Natural killer cell (primary cell): ENCODE measurements around the gene UBAC1. TPM values are rescaled to one million over a fixed set of nuclear protein-coding genes. Genes with fewer than 3 reads are reported as not detected.

Experiments used
- ATAC-seq, 3 donors: fragments of 150-1000 bp in 2 of 3; fragments of 200-7000 bp in 1 of 3; cut with Tn5 transposase; 1 replicate in 1 of 3; 2 replicates in 2 of 3; pipeline ENCODE4 v1.10.0; 2021; ENCODE audit warnings: mild to moderate bottlenecking in 2 of 3, moderate library complexity in 2 of 3
- DNase-seq, 2 donors: peaks; one replicate each; pipeline versions ENCODE4 v3.0.0 to v3.0.0-alpha.2; 2013 to 2021; ENCODE audit warnings: mixed read lengths in 1 of 2
- H3K27ac ChIP-seq: one replicate; pipeline ENCODE4 v1.5.1; 2013; ENCODE audit warnings: mild to moderate bottlenecking, low read length
- H3K27me3 ChIP-seq: one replicate; pipeline ENCODE4 v1.6.1; 2013; ENCODE audit warnings: low read length; ENCODE audit not compliant: control insufficient read depth, insufficient read depth
- H3K36me3 ChIP-seq: one replicate; pipeline ENCODE4 v1.6.1; 2013; ENCODE audit warnings: low read length; ENCODE audit not compliant: control insufficient read depth, insufficient read depth
- H3K4me1 ChIP-seq: one replicate; pipeline ENCODE4 v1.6.1; 2013; ENCODE audit warnings: low read length; ENCODE audit not compliant: control insufficient read depth, insufficient read depth
- H3K4me3 ChIP-seq: one replicate; pipeline ENCODE4 v1.5.1; 2013; ENCODE audit warnings: low read length
- H3K9me3 ChIP-seq: one replicate; pipeline ENCODE4 v1.6.1; 2013; ENCODE audit warnings: low read length; ENCODE audit not compliant: control insufficient read depth, insufficient read depth
- H3K27ac Mint-ChIP-seq, 2 donors: one replicate each; pipeline ENCODE4 v1.8.0; 2022; ENCODE audit warnings: mild to moderate bottlenecking in 2 of 2, mixed read lengths in 2 of 2, moderate library complexity in 1 of 2
- H3K27me3 Mint-ChIP-seq, 2 donors: one replicate each; pipeline ENCODE4 v1.8.0; 2022; ENCODE audit warnings: low read depth in 2 of 2, mixed read lengths in 2 of 2
- H3K36me3 Mint-ChIP-seq: one replicate; pipeline ENCODE4 v1.8.0; 2022; ENCODE audit warnings: mixed read lengths
- H3K4me1 Mint-ChIP-seq, 2 donors: one replicate each; pipeline ENCODE4 v1.8.0; 2022; ENCODE audit warnings: mixed read lengths in 2 of 2
- H3K4me3 Mint-ChIP-seq: one replicate; pipeline ENCODE4 v1.8.0; 2022; ENCODE audit warnings: mild to moderate bottlenecking, moderate library complexity, mixed read lengths
- H3K9me3 Mint-ChIP-seq, 2 donors: one replicate each; pipeline ENCODE4 v1.8.0; 2022; ENCODE audit warnings: mixed read lengths in 2 of 2
- CTCF ChIP-seq: fragments of 200-600 bp; IDR thresholded peaks from one replicate; pipeline ENCODE4 v1.8.0; 2022; ENCODE audit warnings: antibody characterized with exemption
- WGBS: methylation state at CpG from one replicate; pipeline ENCODE4 v1.1.7; 2013; ENCODE audit warnings: missing lambda C conversion rate; ENCODE audit not compliant: insufficient coverage; 5-methylcytosine and 5-hydroxymethylcytosine counted together
- intact Hi-C: fragments of 100-400 bp; cut with micrococcal nuclease; formaldehyde crosslinking; loops from one replicate; pipeline ENCODE4 v1.14.2; 2022
- total RNA-seq, 4 donors: library from RNA; stranded (reverse); fragments of 120-200 nt in 1 of 4; gene quantifications; one replicate each; pipeline versions ENCODE4 v1.2.3 to v1.2.4, GENCODE V29; 2013 to 2022

Gene UBAC1
- total RNA-seq, 3 donors from 2014 or later (not counting 1 experiment from before 2014, with no cell fraction given) = 22.7 to 31.8 (median 27.6) TPM

- ATAC-seq (no peak), DNase-seq (no peak)
- peaks cover 3% of the 10 kb centered on the region for H3K36me3 Mint-ChIP-seq
- Histone ChIP-seq H3K9me3 (no peaks in the 10 kb centered on the region), H3K27me3 (no peaks in the 10 kb centered on the region), H3K4me1 (peaks cover 20% of the 10 kb centered on the region), H3K36me3 (peaks cover 4% of the 10 kb centered on the region), H3K27ac (peak overlapping the region; percentile 16), H3K4me3 (no peak overlapping the region)
- H3K27ac Mint-ChIP-seq = no peak overlapping the region
- WGBS = 82% methylated on average over 25 of the region's 25 CpGs
- H3K27me3 Mint-ChIP-seq = no peaks in the 10 kb centered on the region
- no peak for TF ChIP-seq CTCF
- intact Hi-C loops = loop anchor here (2.0 kb wide), 1 partner anchor 19 kb away; no protein-coding TSS in a partner anchor
- no peaks in the 10 kb centered on the region for H3K9me3 Mint-ChIP-seq
- H3K4me1 Mint-ChIP-seq = peaks cover 4 to 9% of the 10 kb centered on the region in 2 donors
- H3K4me3 Mint-ChIP-seq = no peak overlapping the region
Observed at GRCh38 chr9:135927195-135928013, 33.8 kb downstream of the UBAC1 start.

- H3K4me3 Mint-ChIP-seq = no peak overlapping the region
- Histone ChIP-seq H3K4me1 (peaks cover 20% of the 10 kb centered on the region), H3K9me3 (no peaks in the 10 kb centered on the region), H3K27ac (peak overlapping the region; percentile 46), H3K27me3 (no peaks in the 10 kb centered on the region), H3K4me3 (no peak overlapping the region), H3K36me3 (peaks cover 3% of the 10 kb centered on the region)
- intact Hi-C loops = loop anchor here (2.0 kb wide), 1 partner anchor 18 kb away; no protein-coding TSS in a partner anchor
- no peaks in the 10 kb centered on the region for H3K27me3 Mint-ChIP-seq
- H3K9me3 Mint-ChIP-seq = no peaks in the 10 kb centered on the region
- DNase-seq (peak; percentile 46 to 61), ATAC-seq (peak; percentile 89 to 98 (median 94))
- H3K27ac Mint-ChIP-seq = no peak overlapping the region
- TF ChIP-seq CTCF = no peak
- H3K4me1 Mint-ChIP-seq = peaks cover 4 to 9% of the 10 kb centered on the region in 2 donors
- H3K36me3 Mint-ChIP-seq = no peaks in the 10 kb centered on the region
- WGBS = 44% methylated on average over 27 of the region's 27 CpGs
Observed at GRCh38 chr9:135926402-135927194, 34.6 kb downstream of the UBAC1 start.

- Histone ChIP-seq H3K4me3 (no peak overlapping the region), H3K27me3 (no peaks in the 10 kb centered on the region), H3K27ac (no peak overlapping the region), H3K4me1 (peaks cover 20% of the 10 kb centered on the region), H3K9me3 (no peaks in the 10 kb centered on the region), H3K36me3 (no peaks in the 10 kb centered on the region)
- ATAC-seq = no peak
- Mint-ChIP-seq H3K4me1 (peaks cover 4 to 9% of the 10 kb centered on the region in 2 donors), H3K27ac (no peak overlapping the region), H3K9me3 (no peaks in the 10 kb centered on the region), H3K36me3 (no peaks in the 10 kb centered on the region), H3K27me3 (no peaks in the 10 kb centered on the region), H3K4me3 (no peak overlapping the region)
- no peak for DNase-seq
- 84% methylated on average over 19 of the region's 19 CpGs for WGBS
- intact Hi-C loops = loop anchor here (2.0 kb wide), 1 partner anchor 17 kb away; no protein-coding TSS in a partner anchor
- TF ChIP-seq CTCF = no peak
Observed at GRCh38 chr9:135925496-135926133, 35.6 kb downstream of the UBAC1 start.
